Activated T-cell treated with anti-CD3 and anti-CD28 coated beads, Interleukin-2, amount 50 U/mL, for 4 hours (primary cell): Measurements from ENCODE around the gene BCAP31. TPM values are rescaled to one million over a fixed set of nuclear protein-coding genes. Genes with fewer than 3 reads are reported as not detected.
"Not testable (repeated sequence)": the region's sequence is repeated elsewhere in the genome, so short reads cannot be mapped to it uniquely, and the experiment has no call there.

Source experiments
- ATAC-seq, 2 donors: fragments of 200-7000 bp; cut with Tn5 transposase; one replicate each; pipeline ENCODE4 v1.10.0; 2021
- DNase-seq: peaks from one replicate; pipeline ENCODE4 v3.0.0-alpha.2; 2020
- H3K27me3 Mint-ChIP-seq: one replicate; pipeline ENCODE4 v1.8.0; 2021; ENCODE audit warnings: low read depth, mixed read lengths
- H3K36me3 Mint-ChIP-seq: one replicate; pipeline ENCODE4 v1.8.0; 2022; ENCODE audit warnings: mixed read lengths; ENCODE audit not compliant: insufficient read depth
- H3K4me1 Mint-ChIP-seq: one replicate; pipeline ENCODE4 v1.8.0; 2021; ENCODE audit warnings: low read depth, mixed read lengths
- H3K4me3 Mint-ChIP-seq: one replicate; pipeline ENCODE4 v1.8.0; 2021; ENCODE audit warnings: mild to moderate bottlenecking, moderate library complexity, mixed read lengths
- H3K9me3 Mint-ChIP-seq: one replicate; pipeline ENCODE4 v1.8.0; 2021; ENCODE audit warnings: mixed read lengths
- total RNA-seq, 3 donors: library from RNA; stranded (reverse); gene quantifications; one replicate each; pipeline ENCODE4 v1.2.1, GENCODE V29; 2021

BCAP31 gene
- total RNA-seq, 3 donors from 2014 or later: 134 to 176 (median 151) TPM

- peaks cover 14% of the 10 kb centered on the region for H3K36me3 Mint-ChIP-seq
- H3K9me3 Mint-ChIP-seq: no peaks in the 10 kb centered on the region
- DNase-seq (no peak), ATAC-seq (no peak)
- no peak overlapping the region for H3K4me3 Mint-ChIP-seq
- no peaks in the 10 kb centered on the region for H3K27me3 Mint-ChIP-seq
- H3K4me1 Mint-ChIP-seq: peaks cover 31% of the 10 kb centered on the region
These were observed 7.6 kb upstream of the BCAP31 start for GRCh38 chrX:153731845-153732215.

- Mint-ChIP-seq H3K4me3 (no peak overlapping the region), H3K27me3 (no peaks in the 10 kb centered on the region), H3K9me3 (no peaks in the 10 kb centered on the region), H3K4me1 (peaks cover 32% of the 10 kb centered on the region), H3K36me3 (peaks cover 14% of the 10 kb centered on the region)
- peak in 1 of 2 donors; percentile 14 for ATAC-seq
- no peak for DNase-seq
These were observed 7.1 kb upstream of the BCAP31 start for GRCh38 chrX:153731117-153731844.

GRCh38 chrX:153730115-153730514, 5.9 kb upstream of the BCAP31 start:
- H3K27me3 Mint-ChIP-seq, H3K4me3 Mint-ChIP-seq, ATAC-seq: not testable (repeated sequence)

GRCh38 chrX:153728951-153729631, 4.9 kb upstream of the BCAP31 start:
- ATAC-seq: no peak
- H3K9me3 Mint-ChIP-seq: no peaks in the 10 kb centered on the region
- H3K36me3 Mint-ChIP-seq: peaks cover 6% of the 10 kb centered on the region
- peaks cover 26% of the 10 kb centered on the region for H3K4me1 Mint-ChIP-seq
- no peak for DNase-seq
- no peak overlapping the region for H3K4me3 Mint-ChIP-seq
- no peaks in the 10 kb centered on the region for H3K27me3 Mint-ChIP-seq

More at GRCh38 chrX:153730115-153730514, 5.9 kb upstream of the BCAP31 start:
- Mint-ChIP-seq H3K36me3 (peaks cover 10% of the 10 kb centered on the region), H3K4me1 (peaks cover 30% of the 10 kb centered on the region)
- DNase-seq, H3K9me3 Mint-ChIP-seq: not testable (repeated sequence)

- ATAC-seq (no peak), DNase-seq (no peak)
- no peak overlapping the region for H3K4me3 Mint-ChIP-seq
- H3K4me1 Mint-ChIP-seq: peaks cover 26% of the 10 kb centered on the region
- H3K27me3 Mint-ChIP-seq: no peaks in the 10 kb centered on the region
- no peaks in the 10 kb centered on the region for H3K9me3 Mint-ChIP-seq
- H3K36me3 Mint-ChIP-seq: peaks cover 6% of the 10 kb centered on the region
These were observed 3.9 kb upstream of the BCAP31 start for GRCh38 chrX:153728095-153728494.

- Mint-ChIP-seq H3K9me3 (no peaks in the 10 kb centered on the region), H3K4me1 (peaks cover 30% of the 10 kb centered on the region), H3K27me3 (no peaks in the 10 kb centered on the region), H3K36me3 (peaks cover 6% of the 10 kb centered on the region), H3K4me3 (peak overlapping the region; percentile 37)
- ATAC-seq (no peak), DNase-seq (no peak)
These were observed 3.1 kb upstream of the BCAP31 start for GRCh38 chrX:153727123-153727931.

GRCh38 chrX:153726286-153727122, 2.3 kb upstream of the BCAP31 start:
- peaks cover 31% of the 10 kb centered on the region for H3K4me1 Mint-ChIP-seq
- peaks cover 6% of the 10 kb centered on the region for H3K36me3 Mint-ChIP-seq
- H3K9me3 Mint-ChIP-seq: no peaks in the 10 kb centered on the region
- DNase-seq (peak; percentile 22), ATAC-seq (no peak)
- no peaks in the 10 kb centered on the region for H3K27me3 Mint-ChIP-seq
- H3K4me3 Mint-ChIP-seq: peak overlapping the region; percentile 37

GRCh38 chrX:153725832-153726285, 1.7 kb upstream of the BCAP31 start:
- ATAC-seq: no peak
- peak overlapping the region; percentile 16 for H3K4me3 Mint-ChIP-seq
- no peaks in the 10 kb centered on the region for H3K27me3 Mint-ChIP-seq
- no peaks in the 10 kb centered on the region for H3K9me3 Mint-ChIP-seq
- peaks cover 5% of the 10 kb centered on the region for H3K36me3 Mint-ChIP-seq
- no peak for DNase-seq
- H3K4me1 Mint-ChIP-seq: peaks cover 27% of the 10 kb centered on the region

- ATAC-seq: peak in 1 of 2 donors; percentile 3
- no peaks in the 10 kb centered on the region for H3K27me3 Mint-ChIP-seq
- no peaks in the 10 kb centered on the region for H3K9me3 Mint-ChIP-seq
These were observed 1.0 kb upstream of the BCAP31 start for GRCh38 chrX:153725039-153725831.

GRCh38 chrX:153723351-153724251, 586 bp downstream of the BCAP31 start:
- Mint-ChIP-seq H3K9me3 (no peaks in the 10 kb centered on the region), H3K4me3 (peak overlapping the region; percentile 89), H3K4me1 (peaks cover 29% of the 10 kb centered on the region), H3K36me3 (peaks cover 10% of the 10 kb centered on the region), H3K27me3 (no peaks in the 10 kb centered on the region)
- ATAC-seq (peak; percentile 49 to 57), DNase-seq (peak; percentile 33)

More at GRCh38 chrX:153725039-153725831, 1.0 kb upstream of the BCAP31 start:
- Mint-ChIP-seq H3K4me1 (peaks cover 27% of the 10 kb centered on the region), H3K4me3 (peak overlapping the region; percentile 62), H3K36me3 (peaks cover 5% of the 10 kb centered on the region)
- DNase-seq: no peak

- Mint-ChIP-seq H3K9me3 (no peaks in the 10 kb centered on the region), H3K4me3 (peak overlapping the region; percentile 89), H3K4me1 (peaks cover 28% of the 10 kb centered on the region), H3K27me3 (no peaks in the 10 kb centered on the region), H3K36me3 (peaks cover 10% of the 10 kb centered on the region)
- ATAC-seq (no peak), DNase-seq (no peak)
These were observed 1.4 kb downstream of the BCAP31 start for GRCh38 chrX:153722704-153723350.

GRCh38 chrX:153719701-153720100, 4.5 kb downstream of the BCAP31 start:
- no peak overlapping the region for H3K4me3 Mint-ChIP-seq
- H3K4me1 Mint-ChIP-seq: peaks cover 13% of the 10 kb centered on the region
- H3K27me3 Mint-ChIP-seq: no peaks in the 10 kb centered on the region
- H3K36me3 Mint-ChIP-seq: peaks cover 10% of the 10 kb centered on the region
- no peaks in the 10 kb centered on the region for H3K9me3 Mint-ChIP-seq
- no peak for DNase-seq
- ATAC-seq: no peak
